Activated gamma-delta T cell treated with anti-CD3 and anti-CD28 coated beads, Interleukin-2, amount 50 U/mL, for 16 hours (primary cell): ENCODE measurements around the gene CCDC148.
"Not testable (repeated sequence)": the region's sequence is repeated elsewhere in the genome, so short reads cannot be mapped to it uniquely, and the experiment has no call there.

Experiments
- DNase-seq: peaks from one replicate; pipeline ENCODE4 v3.0.0-alpha.2; 2020; ENCODE audit warnings: low read depth

CCDC148 gene

GRCh38 chr2:158482594-158482993 lies 26.0 kb upstream of the CCDC148 start:
- no peak for DNase-seq

DNA sequence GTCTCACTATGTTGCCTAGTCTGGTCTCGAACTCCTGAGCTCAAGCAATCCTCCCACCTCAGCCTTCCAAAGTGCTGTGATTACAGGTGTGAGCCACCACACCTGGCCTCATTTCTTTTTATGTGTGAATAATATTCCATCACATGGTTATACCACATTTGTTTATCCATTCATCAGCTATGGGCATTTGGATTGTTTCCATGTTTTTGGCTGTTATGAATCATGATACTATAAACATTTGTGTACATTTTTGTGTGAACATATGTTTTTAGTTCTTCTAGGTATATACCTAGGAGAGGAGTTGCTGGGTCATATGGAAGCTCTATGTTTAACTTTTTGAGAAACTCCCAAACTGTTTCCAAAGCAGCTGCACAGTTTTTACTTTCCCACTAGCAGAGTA lies 24.6 kb upstream of the CCDC148 start:
- DNase-seq: no peak

- DNase-seq: no peak
Observed at GRCh38 chr2:158478816-158479215, 22.3 kb upstream of the CCDC148 start.

DNA sequence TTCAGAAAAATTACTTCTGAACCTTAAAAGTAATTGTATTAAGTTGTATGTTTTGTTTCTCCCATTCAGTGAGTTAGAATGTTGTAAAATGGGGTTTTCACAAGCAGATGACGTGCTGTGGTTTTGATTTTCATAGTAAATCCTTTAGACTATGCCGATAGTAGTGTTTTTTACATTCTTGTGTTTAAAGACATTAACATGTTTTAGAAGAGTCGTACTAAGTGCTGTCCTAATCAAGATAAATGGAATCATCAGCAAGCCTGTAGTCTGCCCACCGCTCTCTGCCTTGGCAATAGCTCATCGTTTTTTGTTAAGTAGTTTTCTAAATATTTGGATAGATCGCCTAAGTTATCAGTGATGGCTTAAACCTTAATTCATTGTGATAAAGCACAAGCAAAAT lies 21.7 kb upstream of the CCDC148 start:
- no peak for DNase-seq

DNA sequence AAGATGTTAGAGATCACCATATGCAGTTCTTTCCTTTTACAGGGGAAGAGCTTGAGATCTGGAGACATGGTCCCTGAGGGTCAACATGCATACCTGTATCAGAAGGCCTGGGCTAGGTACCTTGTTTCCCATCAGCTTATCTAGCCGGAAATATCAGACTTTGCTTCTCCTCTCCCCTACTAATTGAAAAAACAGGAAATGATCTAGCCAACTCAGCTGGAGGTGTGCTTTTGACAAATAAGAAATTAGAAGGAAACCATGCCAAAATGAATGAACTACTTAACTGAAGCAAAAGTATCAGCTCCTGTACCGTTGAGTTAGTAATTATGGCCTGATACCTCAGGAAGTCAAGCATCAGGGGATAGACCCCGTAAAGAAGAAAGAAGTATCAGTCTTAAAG lies 20.6 kb upstream of the CCDC148 start:
- no peak for DNase-seq

- not testable (repeated sequence) for DNase-seq
Observed at GRCh38 chr2:158474526-158475011, 18.0 kb upstream of the CCDC148 start.

DNA sequence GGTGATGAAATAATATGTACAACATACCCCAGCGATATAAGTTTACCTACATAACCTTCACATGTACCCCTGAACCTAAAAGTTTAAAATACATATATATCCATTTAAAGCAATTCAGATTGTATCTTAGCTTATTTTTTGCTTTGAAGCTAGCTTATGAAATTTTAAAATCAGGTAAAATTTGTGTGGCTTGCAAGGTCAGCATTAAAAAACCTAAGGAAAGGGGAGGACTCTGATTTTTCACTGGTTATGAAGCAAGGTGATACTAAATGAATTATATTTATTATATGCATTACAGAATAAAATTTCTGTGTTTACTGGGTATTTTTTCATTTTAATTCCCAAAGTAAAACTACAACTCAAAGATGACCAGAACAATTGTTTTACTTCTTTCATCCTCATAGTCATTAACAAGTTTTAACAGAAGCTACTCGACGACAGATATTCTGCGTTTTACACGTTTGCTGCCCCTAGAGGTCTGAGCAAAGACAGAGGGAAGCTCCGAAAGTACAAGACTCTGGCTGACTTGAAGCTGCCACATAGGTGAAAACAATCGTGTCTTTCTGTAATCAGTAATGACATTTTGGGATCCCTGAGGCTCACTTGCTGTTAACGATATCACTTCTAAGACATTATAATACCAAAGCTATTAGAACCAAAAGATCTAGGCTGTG lies 17.3 kb upstream of the CCDC148 start:
- DNase-seq: no peak

- not testable (repeated sequence) for DNase-seq
Observed at GRCh38 chr2:158473300-158473699, 16.7 kb upstream of the CCDC148 start.

- not testable (repeated sequence) for DNase-seq
Observed at GRCh38 chr2:158472829-158473228, 16.3 kb upstream of the CCDC148 start.

DNA sequence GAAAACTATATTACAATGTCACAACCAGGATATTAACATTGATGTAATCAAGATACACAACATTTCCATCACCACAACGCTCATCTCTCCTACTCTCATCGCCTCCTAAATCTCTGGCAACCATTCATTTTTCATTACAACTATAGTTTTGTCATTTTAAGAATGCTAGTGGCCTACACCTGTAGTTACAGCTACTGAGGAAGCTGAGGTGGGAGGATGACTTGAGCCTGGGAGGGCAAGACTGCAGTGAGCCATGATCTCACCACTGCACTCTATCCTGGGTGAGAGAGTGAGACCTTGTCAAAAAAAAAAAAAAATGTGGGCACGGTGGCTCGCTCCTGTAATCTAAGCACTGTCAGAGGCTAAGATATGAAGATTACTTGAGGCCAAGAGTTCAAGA lies 10.7 kb upstream of the CCDC148 start:
- no peak for DNase-seq

DNA sequence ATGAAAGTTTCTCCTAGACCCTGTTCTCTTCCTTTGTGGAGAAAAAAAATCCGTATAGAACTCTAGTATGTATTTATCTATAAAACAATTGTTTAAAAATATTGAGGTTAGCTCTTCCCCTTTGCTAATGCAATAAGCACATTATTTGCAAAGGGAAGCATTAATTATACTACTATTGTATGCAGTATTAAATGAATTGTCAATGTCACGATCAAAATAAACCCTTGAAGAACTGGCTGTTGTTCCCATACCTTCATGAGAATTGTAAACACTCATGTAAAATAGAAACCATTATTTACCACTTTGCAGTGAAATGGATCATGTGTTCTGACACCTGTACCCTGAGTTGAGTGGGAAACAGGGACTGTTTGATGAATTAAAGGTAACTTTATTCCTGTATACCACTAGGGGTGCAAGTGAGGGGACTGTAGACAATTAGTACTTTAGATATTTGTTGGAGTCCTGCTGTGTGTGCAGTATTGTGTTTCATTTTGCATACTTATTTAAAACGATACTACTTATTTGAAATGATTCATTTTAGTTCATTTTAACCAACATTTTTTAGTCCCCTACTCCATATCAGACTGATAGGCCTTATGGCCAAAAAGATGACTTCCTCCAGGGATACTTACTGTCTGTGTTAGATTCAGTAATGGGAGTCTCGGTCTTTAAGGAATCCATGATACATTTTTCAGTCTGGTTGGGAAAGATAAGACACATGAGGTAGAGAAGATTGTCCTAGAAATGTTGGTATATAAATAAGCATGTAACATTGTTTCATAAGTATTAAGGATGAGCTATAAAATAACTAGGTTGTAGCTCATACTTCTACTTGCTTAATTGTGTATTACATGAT lies 8.1 kb upstream of the CCDC148 start:
- DNase-seq: no peak

DNA sequence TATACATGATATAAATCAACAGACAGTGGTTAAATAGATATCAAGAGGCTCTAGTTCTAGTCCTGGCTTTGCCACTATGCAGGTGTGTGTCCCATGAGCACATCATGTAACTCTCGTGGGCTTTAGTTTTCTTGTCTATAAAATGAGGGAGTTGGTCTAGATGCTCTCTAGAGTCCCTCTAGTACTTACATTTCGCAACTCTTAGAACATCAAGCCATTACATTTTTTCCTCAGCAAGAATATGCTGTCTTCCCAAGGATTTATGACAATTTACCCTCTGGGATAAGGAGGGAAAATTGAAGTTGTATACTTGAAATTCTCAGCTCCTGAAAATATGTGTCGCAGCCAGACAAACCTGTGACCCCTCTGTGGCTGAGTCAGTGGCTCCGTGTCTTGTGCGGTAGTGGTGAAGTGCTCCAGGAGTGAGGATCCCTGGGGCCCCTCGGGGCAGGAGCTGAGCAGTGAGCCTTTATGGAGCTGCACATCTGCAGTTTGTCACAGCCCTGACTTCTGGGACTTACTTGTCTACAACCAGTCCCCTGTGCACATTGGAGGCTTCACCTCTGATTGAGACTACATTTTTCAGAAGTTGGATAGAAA lies 7.0 kb upstream of the CCDC148 start:
- no peak for DNase-seq

DNA sequence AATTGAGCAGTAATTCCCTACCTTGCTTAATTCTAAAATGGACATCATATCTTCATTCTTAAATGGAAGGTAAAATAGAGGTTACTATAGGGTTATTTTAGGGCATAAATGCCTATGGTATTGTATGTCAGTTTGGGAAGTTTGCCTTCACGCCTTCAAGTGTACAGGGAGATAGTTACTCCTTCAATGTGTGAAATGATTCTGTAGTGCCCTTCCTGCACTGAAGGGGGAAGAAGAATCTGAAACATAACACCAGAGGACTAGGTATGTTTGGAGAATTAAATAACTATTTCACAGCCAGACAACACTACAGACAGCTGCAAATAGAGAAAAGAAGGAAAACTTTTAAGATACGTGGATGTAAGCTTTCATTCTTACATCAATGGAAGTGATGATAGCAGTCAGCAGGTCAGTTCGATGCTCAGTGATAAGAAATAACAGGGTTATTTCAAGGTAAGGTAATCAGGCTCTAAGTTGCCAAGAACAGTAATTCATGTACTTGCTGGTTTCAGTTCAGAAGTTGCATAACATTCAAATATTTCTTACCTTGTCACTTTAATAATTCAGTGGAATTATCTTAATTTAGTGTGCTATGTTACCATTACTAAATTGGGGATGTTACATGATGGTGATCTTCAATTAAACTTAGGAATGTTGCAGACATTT lies 4.2 kb upstream of the CCDC148 start:
- DNase-seq: no peak

DNA sequence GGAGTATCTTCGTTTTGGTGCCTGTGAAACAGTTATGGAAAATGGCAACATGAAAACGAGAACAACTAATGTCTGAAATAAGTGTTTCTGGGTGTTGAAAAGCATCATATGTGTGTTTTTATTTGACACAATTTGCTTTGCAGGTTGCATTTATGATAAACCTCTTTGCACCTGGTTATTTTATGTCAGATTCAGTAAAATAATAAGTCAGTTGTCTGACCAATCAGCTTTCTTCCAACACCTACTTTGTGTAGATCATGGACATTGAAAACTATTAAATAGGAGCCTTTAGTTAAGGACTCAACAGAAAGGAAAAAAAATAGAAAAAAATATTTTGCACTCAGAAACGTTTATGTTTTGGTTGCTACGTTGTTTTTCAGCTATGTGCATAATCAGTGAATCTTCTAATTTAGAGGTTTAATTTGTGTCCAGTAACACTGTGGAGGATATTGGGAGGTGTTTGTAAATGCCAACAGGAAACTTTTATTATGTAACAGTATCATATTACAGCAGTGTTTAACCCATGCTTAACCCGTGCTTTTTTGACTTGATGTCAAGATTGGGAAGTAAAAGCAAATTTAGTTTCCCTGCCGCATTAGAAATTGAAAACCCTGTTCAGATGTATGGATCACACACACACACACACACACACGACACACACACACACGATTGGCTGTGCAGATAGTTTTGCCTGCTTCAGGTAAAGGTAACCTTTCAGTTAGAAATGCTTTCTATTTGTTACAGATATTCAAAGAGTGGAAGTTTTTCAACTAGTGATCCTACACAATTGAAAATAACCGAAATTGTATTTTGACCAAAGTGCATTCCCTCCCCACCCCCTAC lies 2.8 kb upstream of the CCDC148 start:
- no peak for DNase-seq

GRCh38 chr2:158458617-158458920 lies 2.0 kb upstream of the CCDC148 start:
- no peak for DNase-seq

GRCh38 chr2:158457826-158458616 lies 1.5 kb upstream of the CCDC148 start:
- DNase-seq: peak; percentile 28

GRCh38 chr2:158457092-158457825 lies 706 bp upstream of the CCDC148 start:
- no peak for DNase-seq

GRCh38 chr2:158443606-158444005 lies 12.9 kb downstream of the CCDC148 start:
- DNase-seq: no peak

DNA sequence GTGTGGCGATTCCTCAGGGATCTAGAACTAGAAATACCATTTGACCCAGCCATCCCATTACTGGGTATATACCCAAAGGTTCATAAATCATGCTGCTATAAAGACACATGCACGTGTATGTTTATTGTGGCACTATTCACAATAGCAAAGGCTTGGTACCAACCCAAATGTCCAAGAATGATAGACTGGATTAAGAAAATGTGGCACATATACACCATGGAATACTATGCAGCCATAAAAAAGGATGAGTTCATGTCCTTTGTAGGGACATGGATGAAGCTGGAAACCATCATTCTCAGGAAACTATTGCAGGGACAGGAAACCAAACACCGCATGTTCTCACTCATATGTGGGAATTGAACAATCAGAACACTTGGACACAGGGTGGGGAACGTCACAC lies 17.5 kb downstream of the CCDC148 start:
- not testable (repeated sequence) for DNase-seq

DNA sequence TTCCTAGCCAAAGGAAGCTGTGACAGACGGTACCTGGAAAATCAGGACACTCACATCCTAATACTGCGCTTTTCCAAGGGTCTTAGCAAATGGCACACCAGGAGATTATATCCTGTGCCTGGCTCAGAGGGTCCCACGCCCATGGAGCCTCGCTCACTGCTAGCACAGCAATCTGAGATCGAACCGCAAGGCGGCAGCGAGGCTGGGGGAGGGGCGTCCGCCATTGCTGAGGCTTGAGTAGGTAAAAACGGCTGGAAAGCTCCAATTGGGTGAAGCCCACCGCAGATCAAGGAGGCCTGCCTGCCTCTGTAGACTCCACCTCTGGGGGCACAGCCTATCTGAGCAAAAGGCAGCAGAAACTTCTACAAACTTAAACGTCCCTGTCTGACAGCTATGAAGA lies 22.8 kb downstream of the CCDC148 start:
- DNase-seq: not testable (repeated sequence)
